ENCODE data around the gene HOXD9. TPM values are rescaled to one million over a fixed set of nuclear protein-coding genes. Genes with fewer than 3 reads are reported as not detected.
A peak's percentile ranks its signal among the peaks of the same experiment; 100 is the strongest.

Gene HOXD9
- total RNA-seq, 4 donors from 2014 or later = 0.83 to 3.9 (median 2.3) TPM

DNA sequence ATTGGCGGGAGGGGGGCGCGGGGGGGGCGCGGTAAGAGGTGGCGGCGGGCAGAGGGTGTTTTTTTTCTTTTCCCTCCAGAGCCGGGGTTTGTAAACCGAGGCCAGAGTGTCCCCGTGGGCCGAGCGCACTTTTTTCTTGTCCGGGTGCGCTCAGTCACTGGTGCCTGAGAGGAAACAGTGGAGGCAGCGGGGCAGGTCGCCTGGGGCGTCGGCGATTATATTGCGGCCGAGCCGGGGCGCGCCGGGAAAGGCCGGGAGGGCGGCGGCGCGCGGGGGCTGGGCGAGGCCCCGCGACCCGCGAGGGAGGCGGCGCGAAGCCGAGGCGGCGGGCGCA is 7.3 kb downstream of the HOXD9 start:
- Histone ChIP-seq H3K9me3 (no peaks in the 10 kb centered on the region), H3K4me3 (replicated peaks in 1 of 3) (peak overlapping the region in 1 of 3 donors; percentile 19), H3K36me3 (no peaks in the 10 kb centered on the region), H3K27ac (peak overlapping the region in 2 of 3 donors; percentile 4 to 36), H3K4me1 (peaks cover 5 to 14% of the 10 kb centered on the region in 2 donors), H3K27me3 (peaks cover 68% of the 10 kb centered on the region)
- intact Hi-C loops (cut with DNase I) = loop anchor here (5.0 to 10.0 kb wide), 3 partner anchors 428 to 1015 kb away; no protein-coding TSS in a partner anchor
- TF ChIP-seq, protein P1, sequence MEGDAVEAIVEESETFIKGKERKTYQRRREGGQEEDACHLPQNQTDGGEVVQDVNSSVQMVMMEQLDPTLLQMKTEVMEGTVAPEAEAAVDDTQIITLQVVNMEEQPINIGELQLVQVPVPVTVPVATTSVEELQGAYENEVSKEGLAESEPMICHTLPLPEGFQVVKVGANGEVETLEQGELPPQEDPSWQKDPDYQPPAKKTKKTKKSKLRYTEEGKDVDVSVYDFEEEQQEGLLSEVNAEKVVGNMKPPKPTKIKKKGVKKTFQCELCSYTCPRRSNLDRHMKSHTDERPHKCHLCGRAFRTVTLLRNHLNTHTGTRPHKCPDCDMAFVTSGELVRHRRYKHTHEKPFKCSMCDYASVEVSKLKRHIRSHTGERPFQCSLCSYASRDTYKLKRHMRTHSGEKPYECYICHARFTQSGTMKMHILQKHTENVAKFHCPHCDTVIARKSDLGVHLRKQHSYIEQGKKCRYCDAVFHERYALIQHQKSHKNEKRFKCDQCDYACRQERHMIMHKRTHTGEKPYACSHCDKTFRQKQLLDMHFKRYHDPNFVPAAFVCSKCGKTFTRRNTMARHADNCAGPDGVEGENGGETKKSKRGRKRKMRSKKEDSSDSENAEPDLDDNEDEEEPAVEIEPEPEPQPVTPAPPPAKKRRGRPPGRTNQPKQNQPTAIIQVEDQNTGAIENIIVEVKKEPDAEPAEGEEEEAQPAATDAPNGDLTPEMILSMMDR (IDR thresholded peaks at IDR 0.05) = no peak
- no peak for TF ChIP-seq POLR2A (IDR thresholded peaks at IDR 0.05)
- DNase-seq = no peak
- WGBS, 2 donors = 0 to 14% methylated on average over 11 to 13 of the region's 43 CpGs

GRCh38 chr2:176130147-176130956 is 7.8 kb downstream of the HOXD9 start:
- Histone ChIP-seq H3K27me3 (peaks cover 67% of the 10 kb centered on the region), H3K4me3 (replicated peaks in 1 of 3) (peak overlapping the region in 1 of 3 donors; percentile 23), H3K27ac (peak overlapping the region; percentile 12 to 54 (median 50)), H3K4me1 (peaks cover 5 to 14% of the 10 kb centered on the region in 2 donors), H3K9me3 (no peaks in the 10 kb centered on the region), H3K36me3 (no peaks in the 10 kb centered on the region)
- intact Hi-C loops (cut with DNase I) = no loop called here
- TF ChIP-seq, protein P1 (IDR thresholded peaks at IDR 0.05) = no peak
- TF ChIP-seq POLR2A (IDR thresholded peaks at IDR 0.05) = no peak
- 3 to 8% methylated on average over 21 to 60 of the region's 100 CpGs for WGBS, 2 donors
- DNase-seq = no peak

DNA sequence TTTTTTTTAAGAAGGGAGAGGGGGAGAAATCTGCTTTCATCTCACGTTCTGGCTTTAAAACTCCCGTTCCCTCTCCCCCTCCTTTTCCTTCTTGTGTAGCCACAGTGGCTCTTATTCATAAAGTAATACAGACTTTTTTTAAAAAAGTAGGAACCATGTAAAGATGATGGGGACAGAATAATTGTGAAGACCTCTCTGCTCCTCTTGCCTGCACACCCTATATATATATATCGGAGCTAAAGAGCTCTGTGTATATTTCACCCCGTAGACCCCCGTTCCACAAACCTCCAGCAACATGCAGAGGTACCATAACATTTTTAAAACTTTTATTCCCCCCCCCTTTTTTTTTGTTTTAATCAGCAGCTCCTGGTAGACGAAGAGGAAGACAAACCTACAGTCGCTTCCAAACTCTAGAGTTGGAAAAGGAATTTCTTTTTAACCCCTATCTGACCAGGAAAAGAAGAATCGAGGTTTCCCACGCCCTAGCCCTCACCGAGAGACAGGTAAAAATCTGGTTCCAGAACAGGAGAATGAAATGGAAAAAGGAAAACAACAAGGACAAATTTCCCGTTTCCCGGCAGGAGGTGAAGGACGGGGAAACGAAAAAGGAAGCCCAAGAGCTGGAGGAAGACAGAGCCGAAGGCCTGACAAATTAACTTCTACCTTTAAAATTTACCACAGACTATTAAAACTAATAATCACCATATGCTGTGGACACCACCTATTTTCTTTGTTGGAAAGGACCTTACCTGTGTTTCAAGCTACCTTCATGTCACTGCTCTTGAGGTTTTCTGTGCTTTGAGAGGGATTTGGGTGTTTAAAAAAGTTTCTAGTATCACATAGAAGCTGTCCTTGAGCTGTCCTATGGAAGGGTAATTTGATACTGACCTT is 8.7 kb downstream of the HOXD9 start:
- Histone ChIP-seq H3K27me3 (peaks cover 65% of the 10 kb centered on the region), H3K36me3 (no peaks in the 10 kb centered on the region), H3K4me1 (peaks cover 5 to 14% of the 10 kb centered on the region in 2 donors), H3K4me3 (replicated peaks in 1 of 3) (peak overlapping the region in 1 of 3 donors; percentile 23), H3K27ac (peak overlapping the region in 2 of 3 donors; percentile 50 to 54), H3K9me3 (no peaks in the 10 kb centered on the region)
- 13 to 17% methylated on average over 15 of the region's 15 CpGs for WGBS, 2 donors
- no peak for TF ChIP-seq POLR2A (IDR thresholded peaks at IDR 0.05)
- TF ChIP-seq, protein P1 (IDR thresholded peaks at IDR 0.05) = no peak
- intact Hi-C loops (cut with DNase I) = no loop called here
- no peak for DNase-seq

DNA sequence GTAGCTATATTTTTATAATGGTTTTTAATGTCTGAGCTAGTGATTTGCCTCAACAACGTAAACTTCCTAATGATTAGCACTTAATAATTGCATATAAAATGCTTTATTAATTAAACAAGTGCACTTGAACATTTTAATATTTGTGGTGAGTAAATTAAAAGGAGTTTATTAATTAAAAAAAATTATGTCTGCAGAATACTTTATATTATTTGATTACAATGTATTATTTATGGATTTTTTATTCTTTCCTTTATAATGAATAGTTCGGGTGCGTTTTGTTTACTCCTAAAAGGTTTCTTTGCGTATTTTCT is 9.3 kb downstream of the HOXD9 start:
- H3K4me1 ChIP-seq = peaks cover 5 to 20% of the 10 kb centered on the region in 2 donors

More for the DNA sequence above, 9.3 kb downstream of the HOXD9 start:
- Histone ChIP-seq H3K27me3 (peaks cover 71% of the 10 kb centered on the region), H3K4me3 (replicated peaks in 1 of 3) (no peak overlapping the region), H3K9me3 (no peaks in the 10 kb centered on the region), H3K27ac (peak overlapping the region in 1 of 3 donors; percentile 6), H3K36me3 (no peaks in the 10 kb centered on the region)
- DNase-seq = no peak
- 24 to 33% methylated on average over 4 of the region's 4 CpGs for WGBS, 2 donors
- intact Hi-C loops (cut with DNase I) = no loop called here
- no peak for TF ChIP-seq POLR2A (IDR thresholded peaks at IDR 0.05)
- TF ChIP-seq, protein P1 (IDR thresholded peaks at IDR 0.05) = no peak
